CD14-positive monocyte (primary cell): ENCODE data around the gene RNF157. TPM values are rescaled to one million over a fixed set of nuclear protein-coding genes. Genes with fewer than 3 reads are reported as not detected.
"Not testable (repeated sequence)": the region's sequence is repeated elsewhere in the genome, so short reads cannot be mapped to it uniquely, and the experiment has no call there.

Source experiments
- DNase-seq, 3 donors: peaks; one replicate each; pipeline ENCODE4 v3.0.0-alpha.2; 2011 to 2022
- H2AFZ ChIP-seq: 2 replicates; pipeline ENCODE4 v1.6.0; 2012; ENCODE audit warnings: mild to moderate bottlenecking, low read depth, low read length, inconsistent platforms; ENCODE audit not compliant: insufficient read depth, poor library complexity, severe bottlenecking
- H3K27ac ChIP-seq, 2 donors: 1 replicate in 1 of 2; 2 replicates in 1 of 2; pipeline ENCODE4 v1.5.1; 2012 to 2013; ENCODE audit warnings: low read length in 2 of 2, control low read depth in 1 of 2, inconsistent platforms in 1 of 2, low read depth in 1 of 2, mild to moderate bottlenecking in 1 of 2
- H3K27me3 ChIP-seq, 2 donors: one replicate each; pipeline versions ENCODE4 v1.6.0 to v1.6.1; 2011 to 2013; ENCODE audit warnings: low read length in 2 of 2; ENCODE audit not compliant: control insufficient read depth in 2 of 2, insufficient read depth in 2 of 2
- H3K36me3 ChIP-seq, 2 donors: replicated peaks in 1 of 2; 1 replicate in 1 of 2; 2 replicates in 1 of 2; pipeline versions ENCODE4 v1.5.1 to v1.6.1; 2012 to 2013; ENCODE audit warnings: low read length in 2 of 2, control low read depth in 1 of 2, inconsistent platforms in 1 of 2, mild to moderate bottlenecking in 1 of 2; ENCODE audit not compliant: insufficient read depth in 2 of 2, control insufficient read depth in 1 of 2
- H3K4me1 ChIP-seq, 2 donors: 1 replicate in 1 of 2; 2 replicates in 1 of 2; pipeline versions ENCODE4 v1.5.1 to v1.6.1; 2012 to 2013; ENCODE audit warnings: low read length in 2 of 2, control low read depth in 1 of 2, inconsistent platforms in 1 of 2, mild to moderate bottlenecking in 1 of 2, moderate library complexity in 1 of 2; ENCODE audit not compliant: insufficient read depth in 2 of 2, control insufficient read depth in 1 of 2
- H3K4me2 ChIP-seq: replicated peaks from 2 replicates; pipeline ENCODE3; 2012; ENCODE audit warnings: low read length, moderate library complexity, mild to moderate bottlenecking; ENCODE audit not compliant: poor library complexity, severe bottlenecking; ENCODE audit errors: extremely low read depth
- H3K4me3 ChIP-seq, 3 experiments: fragments of 200-600 bp in 1 of 3; sonication (generic) in 1 of 3; replicated peaks in 1 of 3; 1 replicate in 2 of 3; 2 replicates in 1 of 3; pipeline ENCODE4 v1.5.1; 2011 to 2013; ENCODE audit warnings: low read length in 3 of 3, mild to moderate bottlenecking in 3 of 3, control low read depth in 2 of 3, low read depth in 2 of 3, inconsistent platforms in 1 of 3, moderate library complexity in 1 of 3
- H3K79me2 ChIP-seq: 2 replicates; pipeline ENCODE4 v1.6.0; 2012; ENCODE audit warnings: mild to moderate bottlenecking, control low read depth, inconsistent platforms, low read length, moderate library complexity; ENCODE audit not compliant: insufficient read depth
- H3K9ac ChIP-seq: 2 replicates; pipeline ENCODE4 v1.6.0; 2017; ENCODE audit warnings: low read length, mild to moderate bottlenecking; ENCODE audit not compliant: insufficient read depth, poor library complexity, severe bottlenecking
- H3K9me3 ChIP-seq, 2 donors: replicated peaks in 1 of 2; 1 replicate in 1 of 2; 2 replicates in 1 of 2; pipeline versions ENCODE4 v1.5.1 to v1.6.1; 2012 to 2013; ENCODE audit warnings: low read length in 2 of 2, control low read depth in 1 of 2; ENCODE audit not compliant: control insufficient read depth in 1 of 2, insufficient read depth in 1 of 2
- H4K20me1 ChIP-seq: 2 replicates; pipeline ENCODE4 v1.6.0; 2012; ENCODE audit warnings: mild to moderate bottlenecking, low read length, control low read depth, moderate library complexity; ENCODE audit not compliant: insufficient read depth
- H3K27ac Mint-ChIP-seq, 7 donors: one replicate each; pipeline ENCODE4 v1.8.0; 2020; ENCODE audit warnings: mild to moderate bottlenecking in 7 of 7, mixed read lengths in 7 of 7, moderate library complexity in 6 of 7, inconsistent platforms in 2 of 7
- H3K27me3 Mint-ChIP-seq, 3 donors: one replicate each; pipeline ENCODE4 v1.8.0; 2021 to 2022; ENCODE audit warnings: low read depth in 3 of 3, mild to moderate bottlenecking in 3 of 3, mixed read lengths in 3 of 3, moderate library complexity in 3 of 3, inconsistent platforms in 1 of 3
- H3K36me3 Mint-ChIP-seq, 2 donors: one replicate each; pipeline ENCODE4 v1.8.0; 2020; ENCODE audit warnings: mixed read lengths in 2 of 2, inconsistent platforms in 1 of 2, mild to moderate bottlenecking in 1 of 2
- H3K4me1 Mint-ChIP-seq: one replicate; pipeline ENCODE4 v1.8.0; 2020; ENCODE audit warnings: mild to moderate bottlenecking, mixed read lengths
- H3K4me3 Mint-ChIP-seq, 2 donors: one replicate each; pipeline ENCODE4 v1.8.0; 2020; ENCODE audit warnings: mild to moderate bottlenecking in 2 of 2, mixed read lengths in 2 of 2, moderate library complexity in 1 of 2
- H3K9me3 Mint-ChIP-seq, 7 donors: one replicate each; pipeline ENCODE4 v1.8.0; 2020 to 2022; ENCODE audit warnings: mixed read lengths in 7 of 7, mild to moderate bottlenecking in 6 of 7, moderate library complexity in 6 of 7, inconsistent platforms in 2 of 7
- WGBS: methylation state at CpG from one replicate; pipeline ENCODE4 v1.1.5; 2013; ENCODE audit warnings: missing lambda C conversion rate; ENCODE audit not compliant: insufficient coverage; 5-methylcytosine and 5-hydroxymethylcytosine counted together
- intact Hi-C, 2 donors: fragments of 100-400 bp; cut with micrococcal nuclease; formaldehyde crosslinking; loops; one replicate each; pipeline versions ENCODE4 v1.15.0 to v1.15.1; 2023
- polyA plus RNA-seq, 3 donors: library from polyadenylated mRNA; depleted of rRNA in 1 of 3; unstranded in 2 of 3; stranded (reverse) in 1 of 3; fragments of 300-500 nt in 2 of 3; fragments of >200 nt in 1 of 3; fragmentation: Illumina TruSeq in 2 of 3; gene quantifications; 1 replicate in 2 of 3; 2 replicates in 1 of 3; pipeline ENCODE4 v1.2.3, GENCODE V29; 2012 to 2021
- TF ChIP-seq, protein P1 (sequence below): fragments of 200-600 bp; IDR thresholded peaks from one replicate; pipeline ENCODE4 v1.8.0; 2022; ENCODE audit warnings: antibody characterized with exemption, mild to moderate bottlenecking

Gene RNF157
- polyA plus RNA-seq, 3 donors = 0.03 TPM; not detected in 2

- TF ChIP-seq, protein P1, sequence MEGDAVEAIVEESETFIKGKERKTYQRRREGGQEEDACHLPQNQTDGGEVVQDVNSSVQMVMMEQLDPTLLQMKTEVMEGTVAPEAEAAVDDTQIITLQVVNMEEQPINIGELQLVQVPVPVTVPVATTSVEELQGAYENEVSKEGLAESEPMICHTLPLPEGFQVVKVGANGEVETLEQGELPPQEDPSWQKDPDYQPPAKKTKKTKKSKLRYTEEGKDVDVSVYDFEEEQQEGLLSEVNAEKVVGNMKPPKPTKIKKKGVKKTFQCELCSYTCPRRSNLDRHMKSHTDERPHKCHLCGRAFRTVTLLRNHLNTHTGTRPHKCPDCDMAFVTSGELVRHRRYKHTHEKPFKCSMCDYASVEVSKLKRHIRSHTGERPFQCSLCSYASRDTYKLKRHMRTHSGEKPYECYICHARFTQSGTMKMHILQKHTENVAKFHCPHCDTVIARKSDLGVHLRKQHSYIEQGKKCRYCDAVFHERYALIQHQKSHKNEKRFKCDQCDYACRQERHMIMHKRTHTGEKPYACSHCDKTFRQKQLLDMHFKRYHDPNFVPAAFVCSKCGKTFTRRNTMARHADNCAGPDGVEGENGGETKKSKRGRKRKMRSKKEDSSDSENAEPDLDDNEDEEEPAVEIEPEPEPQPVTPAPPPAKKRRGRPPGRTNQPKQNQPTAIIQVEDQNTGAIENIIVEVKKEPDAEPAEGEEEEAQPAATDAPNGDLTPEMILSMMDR = no peak
- no peaks in the 10 kb centered on the region for H3K4me1 ChIP-seq
- no peak overlapping the region for H3K4me3 ChIP-seq
- H3K27me3 Mint-ChIP-seq = peaks cover 17 to 36% (median 34%) of the 10 kb centered on the region in 3 donors
- H3K27ac ChIP-seq = no peak overlapping the region
- H3K9ac ChIP-seq = no peak overlapping the region
- H4K20me1 ChIP-seq = no peaks in the 10 kb centered on the region
- peaks cover 5% of the 10 kb centered on the region for H3K4me1 Mint-ChIP-seq
- no peaks in the 10 kb centered on the region for H3K36me3 Mint-ChIP-seq
- no peak overlapping the region for H3K4me3 Mint-ChIP-seq
- intact Hi-C loops = loop anchor here in 1 of 2 donors (5.0 kb wide), 1 partner anchor 35 kb away; the partner anchor contains the start of gene UBALD2
- no CpG with 5 or more reads among the region's 2 CpGs for WGBS
- DNase-seq = no peak
- H2AFZ ChIP-seq = no peak overlapping the region
- H3K4me2 ChIP-seq = no peak overlapping the region
- H3K27ac Mint-ChIP-seq = no peak overlapping the region
- no peaks in the 10 kb centered on the region for H3K79me2 ChIP-seq
- H3K36me3 ChIP-seq = no peaks in the 10 kb centered on the region
- H3K9me3 Mint-ChIP-seq = peaks cover 0 to 2% (median 0%) of the 10 kb centered on the region in 7 donors
- H3K9me3 ChIP-seq = no peaks in the 10 kb centered on the region
- peaks cover 18 to 31% of the 10 kb centered on the region in 2 donors for H3K27me3 ChIP-seq
Observed at GRCh38 chr17:76232342-76232741, 8.0 kb downstream of the RNF157 start.

DNA sequence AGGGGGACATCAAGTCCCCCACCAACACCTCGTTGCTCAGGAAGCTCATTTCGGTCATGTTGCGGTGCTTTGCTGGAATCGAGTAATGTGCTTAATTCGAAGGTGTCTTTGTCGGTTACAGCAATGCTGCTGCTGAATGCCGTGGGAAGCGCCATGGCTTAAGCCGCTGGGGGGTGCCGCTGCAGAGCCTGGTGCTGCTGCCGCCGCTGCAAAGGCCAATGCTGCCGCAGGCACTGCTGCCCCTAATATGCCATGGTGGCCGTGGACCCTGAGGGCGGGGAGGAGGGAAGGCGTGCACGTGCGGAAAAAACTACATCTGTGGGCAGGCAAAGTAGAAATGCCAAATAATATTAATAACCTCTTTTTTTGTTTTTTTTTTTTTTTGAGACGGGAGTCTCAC lies 13.5 kb downstream of the RNF157 start:
- H3K27ac ChIP-seq, DNase-seq: not testable (repeated sequence)
- WGBS = 95% methylated on average over 12 of the region's 19 CpGs

GRCh38 chr17:76225373-76226086 lies 14.8 kb downstream of the RNF157 start:
- not testable (repeated sequence) for H3K27ac ChIP-seq, H3K36me3 Mint-ChIP-seq, H3K79me2 ChIP-seq, H3K9me3 Mint-ChIP-seq, H3K9me3 ChIP-seq, H4K20me1 ChIP-seq, H3K4me3 ChIP-seq, H2AFZ ChIP-seq, H3K4me2 ChIP-seq, H3K4me1 Mint-ChIP-seq, H3K4me1 ChIP-seq, H3K9ac ChIP-seq, H3K36me3 ChIP-seq, H3K27ac Mint-ChIP-seq, DNase-seq, H3K4me3 Mint-ChIP-seq
- WGBS = 100% methylated on average over 2 of the region's 7 CpGs
- intact Hi-C loops = loop anchor here in 1 of 2 donors (10.0 kb wide), 1 partner anchor 49 kb away; no protein-coding TSS in a partner anchor
- H3K27me3 ChIP-seq = peaks cover 11 to 13% of the 10 kb centered on the region in 2 donors
- H3K27me3 Mint-ChIP-seq = peaks cover 16 to 21% (median 19%) of the 10 kb centered on the region in 3 donors

More for the DNA sequence above, 13.5 kb downstream of the RNF157 start:
- not testable (repeated sequence) for H3K9me3 Mint-ChIP-seq, H3K4me3 ChIP-seq, H3K79me2 ChIP-seq, H3K9me3 ChIP-seq, H3K36me3 ChIP-seq, H2AFZ ChIP-seq, H3K4me1 Mint-ChIP-seq, H3K9ac ChIP-seq, H3K27ac Mint-ChIP-seq, H3K4me1 ChIP-seq, H4K20me1 ChIP-seq, H3K4me2 ChIP-seq, H3K36me3 Mint-ChIP-seq
- intact Hi-C loops = loop anchor here in 1 of 2 donors (10.0 kb wide), 1 partner anchor 48 kb away; no protein-coding TSS in a partner anchor
- Mint-ChIP-seq H3K27me3 (peaks cover 20 to 22% (median 21%) of the 10 kb centered on the region in 3 donors), H3K4me3 (peak overlapping the region in 1 of 2 donors; percentile 35)
- H3K27me3 ChIP-seq = peaks cover 11 to 13% of the 10 kb centered on the region in 2 donors
